HEK293T (cell line): Measurements from ENCODE around the gene TBX20.

ENCODE experiments used
- BHLHE40 ChIP-seq: fragments of 450-650 bp; IDR thresholded peaks from 2 replicates; pipeline ENCODE4 v1.6.1; 2016; ENCODE audit warnings: mild to moderate bottlenecking, moderate library complexity, borderline replicate concordance
- CTBP1 ChIP-seq: fragments of 450-650 bp; IDR thresholded peaks from 2 replicates; pipeline ENCODE4 v1.6.1; 2016; ENCODE audit warnings: borderline replicate concordance
- ELF4 ChIP-seq: fragments of 450-650 bp; IDR thresholded peaks from 2 replicates; pipeline ENCODE4 v1.6.1; 2017; ENCODE audit warnings: antibody characterized with exemption
- FOXK2 ChIP-seq: fragments of 450-650 bp; IDR thresholded peaks from 2 replicates; pipeline ENCODE4 v1.6.1; 2016; ENCODE audit warnings: mild to moderate bottlenecking
- FOXM1 ChIP-seq: fragments of 450-650 bp; IDR thresholded peaks from 2 replicates; pipeline ENCODE4 v1.6.1; 2017; ENCODE audit warnings: mild to moderate bottlenecking, borderline replicate concordance
- HDGF ChIP-seq: fragments of 450-650 bp; IDR thresholded peaks from 2 replicates; pipeline ENCODE4 v1.6.1; 2017; ENCODE audit warnings: antibody characterized with exemption, borderline replicate concordance
- LEF1 ChIP-seq: fragments of 450-650 bp; IDR thresholded peaks from 2 replicates; pipeline ENCODE4 v1.6.1; 2017; ENCODE audit warnings: mild to moderate bottlenecking, borderline replicate concordance
- NFRKB ChIP-seq: fragments of 450-650 bp; IDR thresholded peaks from 2 replicates; pipeline ENCODE4 v1.6.1; 2016; ENCODE audit warnings: mild to moderate bottlenecking, moderate library complexity
- PKNOX1 ChIP-seq: fragments of 450-650 bp; IDR thresholded peaks from 2 replicates; pipeline ENCODE4 v1.6.1; 2016
- SP1 ChIP-seq: fragments of 450-650 bp; IDR thresholded peaks from 2 replicates; pipeline ENCODE4 v1.6.1; 2017
- SUZ12 ChIP-seq: fragments of 450-650 bp; IDR thresholded peaks from 2 replicates; pipeline ENCODE4 v1.6.1; 2016; ENCODE audit warnings: mild to moderate bottlenecking
- TARDBP ChIP-seq: fragments of 450-650 bp; IDR thresholded peaks from 2 replicates; pipeline ENCODE4 v1.6.1; 2016

- TF ChIP-seq ELF4 (no peak), HDGF (no peak), BHLHE40 (no peak), TARDBP (no peak), FOXM1 (no peak), SP1 (no peak), SUZ12 (no peak), LEF1 (no peak), FOXK2 (no peak), NFRKB (no peak), PKNOX1 (no peak), CTBP1 (no peak)
Observed at GRCh38 chr7:35260246-35260645, 6.3 kb upstream of the TBX20 start.
